Activated CD8-positive, alpha-beta T cell treated with anti-CD3 and anti-CD28 coated beads for 36 hours (primary cell): ENCODE data around the gene ALG8. TPM values are rescaled to one million over a fixed set of nuclear protein-coding genes. Genes with fewer than 3 reads are reported as not detected.

Source experiments
- ATAC-seq: fragments of 200-7000 bp; cut with Tn5 transposase; one replicate; pipeline ENCODE4 v1.10.0; 2021; ENCODE audit warnings: mild to moderate bottlenecking, moderate library complexity
- CTCF ChIA-PET: fragments of 350-600 bp; sonication (Branson Sonifier 250); formaldehyde crosslinking; loops from one replicate; lab custom pipeline; 2021; ENCODE audit warnings: antibody characterized with exemption; lab: Charles Lee
- POLR2A ChIA-PET: fragments of 350-600 bp; sonication (Branson Sonifier 250); formaldehyde crosslinking; loops from one replicate; lab custom pipeline; 2021; ENCODE audit warnings: antibody characterized with exemption; lab: Charles Lee
- DNase-seq: peaks from one replicate; pipeline ENCODE4 v3.0.0-alpha.2; 2020
- H3K27ac Mint-ChIP-seq: one replicate; pipeline ENCODE4 v1.8.0; 2021; ENCODE audit warnings: mild to moderate bottlenecking, mixed read lengths
- H3K27me3 Mint-ChIP-seq: one replicate; pipeline ENCODE4 v1.8.0; 2021; ENCODE audit warnings: mixed read lengths
- H3K36me3 Mint-ChIP-seq: one replicate; pipeline ENCODE4 v1.8.0; 2021; ENCODE audit warnings: low read depth, mixed read lengths
- H3K4me1 Mint-ChIP-seq: one replicate; pipeline ENCODE4 v1.8.0; 2021; ENCODE audit warnings: low read depth, mixed read lengths
- H3K4me3 Mint-ChIP-seq: one replicate; pipeline ENCODE4 v1.8.0; 2021; ENCODE audit warnings: mild to moderate bottlenecking, moderate library complexity, mixed read lengths
- H3K9me3 Mint-ChIP-seq: one replicate; pipeline ENCODE4 v1.8.0; 2021; ENCODE audit warnings: mixed read lengths
- intact Hi-C: fragments of 100-400 bp; cut with micrococcal nuclease; formaldehyde crosslinking; loops from one replicate; pipeline ENCODE4 v1.10.0; 2022
- total RNA-seq, 2 experiments: library from RNA; stranded (reverse); gene quantifications; one replicate each; pipeline ENCODE4 v1.2.3, GENCODE V29; 2021
- TF ChIP-seq, protein P1 (sequence below): fragments of 200-600 bp; IDR thresholded peaks from one replicate; pipeline ENCODE4 v1.8.0; 2022; ENCODE audit warnings: antibody characterized with exemption, mild to moderate bottlenecking

Gene ALG8
- total RNA-seq, 2 experiments from 2014 or later, result 45.5 to 47.7 TPM

DNA sequence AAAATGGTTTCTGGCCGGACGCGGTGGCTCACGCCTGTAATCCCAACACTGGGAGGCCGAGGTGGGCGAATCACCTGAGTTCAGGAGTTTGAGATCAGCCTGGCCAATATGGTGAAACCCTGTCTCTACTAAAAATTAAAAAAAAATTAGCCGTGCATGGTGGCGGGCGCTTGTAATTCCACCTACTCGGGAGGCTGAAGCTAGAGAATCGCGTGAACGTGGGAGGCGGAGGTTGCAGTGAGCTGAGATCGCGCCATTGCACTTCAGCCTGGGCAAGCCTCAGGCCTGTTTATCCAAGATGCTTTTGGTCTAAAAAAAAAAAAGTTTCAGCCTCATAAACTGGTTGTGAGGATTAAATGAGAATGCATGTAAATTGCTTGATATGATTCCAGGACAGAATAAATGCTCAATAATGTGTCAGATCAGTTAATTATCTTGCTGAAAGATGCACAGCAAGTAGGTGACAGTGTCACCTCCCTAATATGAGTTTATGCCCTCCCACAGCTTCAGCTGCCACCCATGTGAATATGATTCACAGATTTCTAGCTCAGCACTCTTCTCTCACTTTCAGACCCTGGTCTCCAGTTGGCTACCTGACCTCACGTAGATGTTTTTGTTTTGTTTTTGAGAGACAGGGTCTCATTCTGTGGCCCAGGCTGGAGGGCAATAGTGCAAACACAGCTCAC lies 1.1 kb upstream of the ALG8 start:
- H3K36me3 Mint-ChIP-seq, result peaks cover 33% of the 10 kb centered on the region
- ATAC-seq, result no peak
- ChIA-PET POLR2A (interaction anchor here (0.7 to 1.7 kb wide), 6 partner anchors 8 to 354 kb away, joined by 3 to 7 read pairs (median 4); no protein-coding TSS in a partner anchor), CTCF (interaction anchor here (0.8 to 2.4 kb wide), 4 partner anchors 49 to 424 kb away, joined by 3 to 14 read pairs (median 4); partner anchors contain the start of gene GAB2)
- no peaks in the 10 kb centered on the region for H3K9me3 Mint-ChIP-seq
- DNase-seq, result peak; percentile 22
- H3K27me3 Mint-ChIP-seq, result no peaks in the 10 kb centered on the region
- peak overlapping the region; percentile 96 for H3K4me3 Mint-ChIP-seq
- intact Hi-C loops, result no loop called here
- H3K27ac Mint-ChIP-seq, result peak overlapping the region; percentile 56
- TF ChIP-seq, protein P1, sequence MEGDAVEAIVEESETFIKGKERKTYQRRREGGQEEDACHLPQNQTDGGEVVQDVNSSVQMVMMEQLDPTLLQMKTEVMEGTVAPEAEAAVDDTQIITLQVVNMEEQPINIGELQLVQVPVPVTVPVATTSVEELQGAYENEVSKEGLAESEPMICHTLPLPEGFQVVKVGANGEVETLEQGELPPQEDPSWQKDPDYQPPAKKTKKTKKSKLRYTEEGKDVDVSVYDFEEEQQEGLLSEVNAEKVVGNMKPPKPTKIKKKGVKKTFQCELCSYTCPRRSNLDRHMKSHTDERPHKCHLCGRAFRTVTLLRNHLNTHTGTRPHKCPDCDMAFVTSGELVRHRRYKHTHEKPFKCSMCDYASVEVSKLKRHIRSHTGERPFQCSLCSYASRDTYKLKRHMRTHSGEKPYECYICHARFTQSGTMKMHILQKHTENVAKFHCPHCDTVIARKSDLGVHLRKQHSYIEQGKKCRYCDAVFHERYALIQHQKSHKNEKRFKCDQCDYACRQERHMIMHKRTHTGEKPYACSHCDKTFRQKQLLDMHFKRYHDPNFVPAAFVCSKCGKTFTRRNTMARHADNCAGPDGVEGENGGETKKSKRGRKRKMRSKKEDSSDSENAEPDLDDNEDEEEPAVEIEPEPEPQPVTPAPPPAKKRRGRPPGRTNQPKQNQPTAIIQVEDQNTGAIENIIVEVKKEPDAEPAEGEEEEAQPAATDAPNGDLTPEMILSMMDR, result no peak
- peaks cover 36% of the 10 kb centered on the region for H3K4me1 Mint-ChIP-seq

DNA sequence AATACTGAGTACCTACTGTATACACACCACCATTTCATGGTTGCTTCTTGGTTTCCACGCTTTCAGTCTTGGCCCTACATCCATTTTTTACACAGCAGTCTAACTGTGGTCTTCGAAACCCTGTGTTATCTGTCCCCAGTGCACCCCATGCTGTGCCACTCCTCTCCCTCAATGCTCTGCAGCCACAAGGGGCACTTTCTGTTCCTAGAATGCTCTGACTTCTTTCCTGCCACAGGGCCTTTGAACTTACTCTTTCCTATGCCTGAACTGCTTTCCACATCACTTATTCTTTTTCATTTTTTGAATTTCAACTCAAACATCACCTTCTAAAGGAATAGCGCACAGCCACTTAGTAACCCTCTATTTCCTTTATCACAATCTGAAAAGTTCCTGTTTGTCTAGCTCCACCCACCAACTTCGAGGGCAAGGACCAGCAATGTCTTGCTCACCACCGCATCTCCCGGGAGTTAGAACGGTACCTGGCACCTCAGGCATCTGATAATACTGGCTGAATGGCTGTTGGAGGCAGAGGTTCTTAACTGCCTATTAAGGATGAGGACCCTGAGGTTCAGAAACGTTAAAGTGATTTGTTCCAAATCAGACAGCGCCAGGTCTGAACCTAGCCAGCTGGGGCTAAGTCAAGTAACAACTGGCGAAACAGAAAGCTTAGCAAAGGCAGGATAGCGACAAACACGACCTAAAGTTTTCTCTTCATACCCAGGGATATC lies 568 bp downstream of the ALG8 start:
- peak overlapping the region; percentile 92 for H3K27ac Mint-ChIP-seq
- H3K27me3 Mint-ChIP-seq, result no peaks in the 10 kb centered on the region
- intact Hi-C loops, result loop anchor here (5.0 kb wide), 1 partner anchor 48 kb away; the partner anchor contains the start of genes KCTD21 and USP35
- DNase-seq (peak; percentile 54), ATAC-seq (peak; percentile 38)
- peaks cover 46% of the 10 kb centered on the region for H3K36me3 Mint-ChIP-seq
- no peaks in the 10 kb centered on the region for H3K9me3 Mint-ChIP-seq
- H3K4me1 Mint-ChIP-seq, result peaks cover 38% of the 10 kb centered on the region
- TF ChIP-seq, protein P1, result peak; percentile 40
- CTCF ChIA-PET, result interaction anchor here (0.8 to 2.4 kb wide), 8 partner anchors 50 to 430 kb away, joined by 3 to 14 read pairs (median 5); partner anchors contain the start of genes GAB2, INTS4, KCTD21 and USP35
- POLR2A ChIA-PET, result interaction anchor here (0.8 to 1.7 kb wide), 14 partner anchors 9 to 436 kb away, joined by 3 to 15 read pairs (median 4); partner anchors contain the start of genes KCTD21, NARS2 and NDUFC2
- peak overlapping the region; percentile 96 for H3K4me3 Mint-ChIP-seq

DNA sequence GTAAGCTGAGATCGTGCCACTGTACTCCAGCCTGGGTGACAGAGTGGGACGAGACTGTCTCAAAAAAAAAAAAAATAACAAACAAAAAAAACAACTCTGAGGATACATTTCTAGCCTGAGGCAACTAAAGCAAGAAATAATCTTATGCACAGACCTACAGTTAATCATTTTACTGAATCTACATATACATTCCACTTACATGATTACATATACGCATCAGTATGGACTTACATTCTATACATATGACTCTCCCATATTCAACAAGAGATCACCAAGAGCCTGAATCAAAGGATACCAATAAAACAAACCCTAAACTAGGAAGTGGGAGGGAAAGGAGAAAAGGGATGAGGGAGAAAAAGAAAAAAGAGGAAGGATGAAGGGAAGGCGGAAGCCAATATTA lies 1.1 kb downstream of the ALG8 start:
- CTCF ChIA-PET, result interaction anchor here (1.5 to 1.6 kb wide), 3 partner anchors 138 to 431 kb away, joined by 3 to 8 read pairs (median 5); partner anchors contain the start of gene INTS4
- H3K4me3 Mint-ChIP-seq, result peak overlapping the region; percentile 96

DNA sequence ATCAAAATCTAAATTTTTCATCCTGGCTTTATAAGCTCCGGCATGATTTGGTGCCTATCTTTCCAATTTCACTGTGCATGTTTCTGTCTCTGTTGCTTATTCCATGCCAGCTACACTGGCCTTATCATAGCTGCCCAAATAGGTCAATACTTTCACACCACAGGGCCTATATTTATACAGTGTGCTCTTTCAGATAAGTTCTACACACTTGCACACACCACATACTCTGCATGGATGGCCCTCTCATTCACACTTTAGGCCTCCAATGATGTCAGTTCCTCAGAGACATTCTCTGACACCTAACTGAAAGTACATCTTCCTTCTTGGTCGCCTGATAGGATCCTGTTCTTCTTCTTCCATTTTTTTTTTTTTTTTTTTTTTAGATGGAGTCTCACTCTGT lies 7.0 kb downstream of the ALG8 start:
- intact Hi-C loops, result no loop called here
- CTCF ChIA-PET, result interaction anchor here (0.8 kb wide), 1 partner anchor 87 kb away, joined by 3 read pairs; no protein-coding TSS in a partner anchor
- H3K27ac Mint-ChIP-seq, result no peak overlapping the region
- DNase-seq (no peak), ATAC-seq (no peak)
- H3K4me3 Mint-ChIP-seq, result no peak overlapping the region
- H3K27me3 Mint-ChIP-seq, result no peaks in the 10 kb centered on the region
- H3K9me3 Mint-ChIP-seq, result no peaks in the 10 kb centered on the region
- TF ChIP-seq, protein P1, result no peak
- peaks cover 42% of the 10 kb centered on the region for H3K36me3 Mint-ChIP-seq
- peaks cover 29% of the 10 kb centered on the region for H3K4me1 Mint-ChIP-seq
- POLR2A ChIA-PET, result no interaction called here

More for the DNA sequence above, 1.1 kb downstream of the ALG8 start:
- no peak for DNase-seq
- H3K4me1 Mint-ChIP-seq, result peaks cover 38% of the 10 kb centered on the region
- intact Hi-C loops, result loop anchor here (5.0 kb wide), 1 partner anchor 49 kb away; the partner anchor contains the start of genes KCTD21 and USP35
- POLR2A ChIA-PET, result interaction anchor here (0.9 to 1.7 kb wide), 8 partner anchors 9 to 436 kb away, joined by 3 to 15 read pairs (median 4); partner anchors contain the start of genes KCTD21, NARS2 and NDUFC2
- TF ChIP-seq, protein P1, result no peak
- no peaks in the 10 kb centered on the region for H3K9me3 Mint-ChIP-seq
- H3K27me3 Mint-ChIP-seq, result no peaks in the 10 kb centered on the region
- no peak for ATAC-seq
- H3K36me3 Mint-ChIP-seq, result peaks cover 50% of the 10 kb centered on the region
- H3K27ac Mint-ChIP-seq, result peak overlapping the region; percentile 92
